B cell (primary cell): ENCODE data around the gene SLC24A3. TPM values are rescaled to one million over a fixed set of nuclear protein-coding genes. Genes with fewer than 3 reads are reported as not detected.

Experiments used
- ATAC-seq: fragments of 200-7000 bp; cut with Tn5 transposase; one replicate; pipeline ENCODE4 v1.10.0; 2021; ENCODE audit warnings: low read depth, mild to moderate bottlenecking, moderate number of reproducible peaks, moderate library complexity
- CTCF ChIA-PET: fragments of 350-600 bp; sonication (Branson Sonifier 250); formaldehyde crosslinking; loops from one replicate; lab custom pipeline; 2021; ENCODE audit warnings: antibody characterized with exemption, inconsistent platforms; lab: Charles Lee
- POLR2A ChIA-PET: fragments of 350-600 bp; sonication (Branson Sonifier 250); formaldehyde crosslinking; loops from one replicate; lab custom pipeline; 2021; ENCODE audit warnings: antibody characterized with exemption; lab: Charles Lee
- DNase-seq: peaks from one replicate; pipeline ENCODE4 v3.0.0; 2013
- H2AFZ ChIP-seq: 2 replicates; pipeline ENCODE4 v1.6.1; 2012; ENCODE audit warnings: mild to moderate bottlenecking, low read depth, low read length; ENCODE audit not compliant: insufficient read depth, poor library complexity, severe bottlenecking
- H3K27ac ChIP-seq, 2 donors: 1 replicate in 1 of 2; 2 replicates in 1 of 2; pipeline ENCODE4 v1.5.1; 2012 to 2013; ENCODE audit warnings: low read length in 2 of 2, mild to moderate bottlenecking in 2 of 2, moderate library complexity in 1 of 2
- H3K27me3 ChIP-seq, 4 experiments: fragments of 200-600 bp in 1 of 4; sonication (generic) in 1 of 4; replicated peaks in 1 of 4; 1 replicate in 2 of 4; 2 replicates in 2 of 4; pipeline versions ENCODE4 v1.6.1 to v1.7.0; 2013 to 2016; ENCODE audit warnings: low read length in 3 of 4, mild to moderate bottlenecking in 2 of 4, mixed read lengths in 1 of 4, moderate library complexity in 1 of 4; ENCODE audit not compliant: insufficient read depth in 4 of 4, control insufficient read depth in 3 of 4; ENCODE audit errors: control extremely low read depth in 1 of 4
- H3K36me3 ChIP-seq, 2 experiments: replicated peaks in 1 of 2; 1 replicate in 1 of 2; 2 replicates in 1 of 2; pipeline versions ENCODE4 v1.6.1 to v1.7.1; 2013; ENCODE audit warnings: low read length in 1 of 2; ENCODE audit not compliant: insufficient read depth in 2 of 2, control insufficient read depth in 1 of 2; ENCODE audit errors: control extremely low read depth in 1 of 2, extremely low read depth in 1 of 2
- H3K4me1 ChIP-seq, 2 donors: fragments of 200-600 bp in 1 of 2; sonication (generic) in 1 of 2; 1 replicate in 1 of 2; 2 replicates in 1 of 2; pipeline versions ENCODE4 v1.5.1 to v1.6.1; 2013 to 2017; ENCODE audit warnings: low read length in 2 of 2; ENCODE audit not compliant: control insufficient read depth in 2 of 2, insufficient read depth in 2 of 2
- H3K4me2 ChIP-seq: replicated peaks from 2 replicates; pipeline ENCODE3; 2012; ENCODE audit warnings: mild to moderate bottlenecking, low read depth, low read length; ENCODE audit not compliant: poor library complexity, severe bottlenecking
- H3K4me3 ChIP-seq, 5 experiments: fragments of 200-600 bp in 1 of 5; sonication (generic) in 1 of 5; 1 replicate in 3 of 5; 2 replicates in 2 of 5; pipeline versions ENCODE4 v1.5.1 to v1.7.0; 2011 to 2016; ENCODE audit warnings: low read length in 4 of 5, mild to moderate bottlenecking in 4 of 5, low read depth in 2 of 5, control low read depth in 1 of 5, moderate library complexity in 1 of 5; ENCODE audit not compliant: insufficient read depth in 1 of 5; ENCODE audit errors: control extremely low read depth in 1 of 5, extremely low read depth in 1 of 5
- H3K79me2 ChIP-seq: fragments of 200-600 bp; sonication (generic); one replicate; pipeline ENCODE4 v1.6.0; 2016; ENCODE audit warnings: low read length; ENCODE audit not compliant: control insufficient read depth, insufficient read depth
- H3K9ac ChIP-seq: fragments of 200-600 bp; sonication (generic); 2 replicates; pipeline ENCODE4 v1.6.1; 2017; ENCODE audit warnings: mild to moderate bottlenecking, low read length, moderate library complexity
- H3K9me3 ChIP-seq, 3 donors: one replicate each; pipeline versions ENCODE4 v1.6.1 to v1.7.1; 2013; ENCODE audit warnings: low read length in 2 of 3; ENCODE audit not compliant: control insufficient read depth in 2 of 3, insufficient read depth in 1 of 3; ENCODE audit errors: control extremely low read depth in 1 of 3
- H4K20me1 ChIP-seq: 2 replicates; pipeline ENCODE4 v1.6.0; 2012; ENCODE audit warnings: mild to moderate bottlenecking, low read length; ENCODE audit not compliant: insufficient read depth, control insufficient read depth, poor library complexity, severe bottlenecking
- H3K27ac Mint-ChIP-seq: one replicate; pipeline ENCODE4 v1.8.0; 2021; ENCODE audit warnings: mixed read lengths
- H3K27me3 Mint-ChIP-seq: one replicate; pipeline ENCODE4 v1.8.0; 2021; ENCODE audit warnings: mixed read lengths
- H3K4me1 Mint-ChIP-seq: one replicate; pipeline ENCODE4 v1.8.0; 2021; ENCODE audit warnings: mixed read lengths
- H3K4me3 Mint-ChIP-seq: one replicate; pipeline ENCODE4 v1.8.0; 2021; ENCODE audit warnings: mixed read lengths
- H3K9me3 Mint-ChIP-seq: one replicate; pipeline ENCODE4 v1.8.0; 2022; ENCODE audit warnings: mixed read lengths; ENCODE audit not compliant: insufficient read depth
- EZH2 ChIP-seq: IDR thresholded peaks from 2 replicates; pipeline ENCODE4 v1.6.1; 2012; ENCODE audit warnings: borderline replicate concordance, low read depth, mild to moderate bottlenecking, moderate library complexity, low read length; ENCODE audit not compliant: insufficient read depth, poor library complexity, severe bottlenecking
- WGBS: methylation state at CpG from one replicate; pipeline ENCODE4 v1.1.5; 2013; ENCODE audit warnings: missing lambda C conversion rate; ENCODE audit not compliant: insufficient coverage; 5-methylcytosine and 5-hydroxymethylcytosine counted together
- intact Hi-C: fragments of 100-400 bp; cut with micrococcal nuclease; formaldehyde crosslinking; loops from one replicate; pipeline ENCODE4 v1.10.0; 2022
- polyA plus RNA-seq: library from polyadenylated mRNA; depleted of rRNA; stranded (reverse); fragments of >200 nt; gene quantifications from 2 replicates; pipeline ENCODE4 v1.2.3, GENCODE V29; 2012
- total RNA-seq, 2 donors: library from RNA; stranded (reverse); fragments of 120-200 nt in 1 of 2; gene quantifications; 1 replicate in 1 of 2; 2 replicates in 1 of 2; pipeline versions ENCODE4 v1.2.3 to v1.2.4, GENCODE V29; 2013 to 2022
- TF ChIP-seq, protein P1 (sequence below): fragments of 200-600 bp; IDR thresholded peaks from one replicate; pipeline ENCODE4 v1.8.0; 2022; ENCODE audit warnings: antibody characterized with exemption, mild to moderate bottlenecking

The SLC24A3 gene
- total and polyA plus RNA-seq, 2 donors (not counting 1 experiment from before 2014, with no cell fraction given): not detected

DNA sequence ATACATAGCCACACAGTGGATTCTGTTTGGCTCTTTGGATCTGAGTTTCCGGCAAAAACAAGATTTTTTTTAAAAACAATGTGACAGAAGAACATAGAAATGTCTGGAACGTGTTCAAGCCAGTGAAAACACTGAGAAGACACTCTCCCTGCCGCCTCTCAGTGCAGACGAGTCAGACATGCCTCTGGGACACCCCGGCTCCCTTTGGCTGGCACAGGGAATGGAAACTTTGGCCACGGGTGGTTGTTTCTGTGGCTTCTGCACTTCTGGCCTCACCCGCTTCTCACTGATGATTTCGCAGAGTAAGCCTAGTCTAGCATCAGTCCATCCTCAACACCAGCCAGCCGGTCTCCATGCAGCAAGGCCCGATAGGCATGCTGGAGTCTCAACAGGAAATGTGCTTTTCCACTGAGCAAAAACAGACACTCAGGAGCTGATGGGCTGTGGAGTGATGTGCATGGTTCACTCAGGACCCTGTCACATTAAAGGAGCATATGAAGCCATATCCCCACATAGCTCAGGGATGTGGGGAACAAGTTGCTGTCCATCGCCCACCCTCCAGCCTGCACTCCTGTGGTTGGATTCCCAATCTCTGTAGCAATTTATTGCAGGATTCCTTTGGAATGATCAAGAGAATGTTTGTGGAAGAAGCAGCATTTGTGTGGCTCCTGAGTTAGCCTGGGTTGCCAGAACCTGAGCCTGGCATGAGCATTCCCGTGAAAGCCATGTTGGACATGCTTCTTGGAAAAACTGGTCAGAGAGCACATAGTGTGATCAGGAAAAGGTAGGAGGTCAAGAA is 283.7 kb downstream of the SLC24A3 start:
- Mint-ChIP-seq H3K9me3 (no peaks in the 10 kb centered on the region), H3K4me3 (no peak overlapping the region), H3K4me1 (no peaks in the 10 kb centered on the region), H3K27ac (no peak overlapping the region), H3K27me3 (no peaks in the 10 kb centered on the region)
- ATAC-seq (no peak), DNase-seq (no peak)
- Histone ChIP-seq H3K27ac (no peak overlapping the region), H2AFZ (no peak overlapping the region), H3K4me2 (no peak overlapping the region), H3K79me2 (no peaks in the 10 kb centered on the region), H3K4me1 (no peaks in the 10 kb centered on the region), H3K9me3 (peaks cover 0 to 3% (median 0%) of the 10 kb centered on the region in 3 donors), H3K36me3 (no peaks in the 10 kb centered on the region), H4K20me1 (no peaks in the 10 kb centered on the region), H3K27me3 (peaks cover 0 to 4% (median 0%) of the 10 kb centered on the region in 4 experiments), H3K4me3 (no peak overlapping the region), H3K9ac (no peak overlapping the region)
- 88% methylated on average over 7 of the region's 12 CpGs for WGBS
- POLR2A ChIA-PET: no interaction called here
- intact Hi-C loops: no loop called here
- TF ChIP-seq EZH2: no peak
- TF ChIP-seq, protein P1, sequence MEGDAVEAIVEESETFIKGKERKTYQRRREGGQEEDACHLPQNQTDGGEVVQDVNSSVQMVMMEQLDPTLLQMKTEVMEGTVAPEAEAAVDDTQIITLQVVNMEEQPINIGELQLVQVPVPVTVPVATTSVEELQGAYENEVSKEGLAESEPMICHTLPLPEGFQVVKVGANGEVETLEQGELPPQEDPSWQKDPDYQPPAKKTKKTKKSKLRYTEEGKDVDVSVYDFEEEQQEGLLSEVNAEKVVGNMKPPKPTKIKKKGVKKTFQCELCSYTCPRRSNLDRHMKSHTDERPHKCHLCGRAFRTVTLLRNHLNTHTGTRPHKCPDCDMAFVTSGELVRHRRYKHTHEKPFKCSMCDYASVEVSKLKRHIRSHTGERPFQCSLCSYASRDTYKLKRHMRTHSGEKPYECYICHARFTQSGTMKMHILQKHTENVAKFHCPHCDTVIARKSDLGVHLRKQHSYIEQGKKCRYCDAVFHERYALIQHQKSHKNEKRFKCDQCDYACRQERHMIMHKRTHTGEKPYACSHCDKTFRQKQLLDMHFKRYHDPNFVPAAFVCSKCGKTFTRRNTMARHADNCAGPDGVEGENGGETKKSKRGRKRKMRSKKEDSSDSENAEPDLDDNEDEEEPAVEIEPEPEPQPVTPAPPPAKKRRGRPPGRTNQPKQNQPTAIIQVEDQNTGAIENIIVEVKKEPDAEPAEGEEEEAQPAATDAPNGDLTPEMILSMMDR: no peak
- CTCF ChIA-PET: no interaction called here

DNA sequence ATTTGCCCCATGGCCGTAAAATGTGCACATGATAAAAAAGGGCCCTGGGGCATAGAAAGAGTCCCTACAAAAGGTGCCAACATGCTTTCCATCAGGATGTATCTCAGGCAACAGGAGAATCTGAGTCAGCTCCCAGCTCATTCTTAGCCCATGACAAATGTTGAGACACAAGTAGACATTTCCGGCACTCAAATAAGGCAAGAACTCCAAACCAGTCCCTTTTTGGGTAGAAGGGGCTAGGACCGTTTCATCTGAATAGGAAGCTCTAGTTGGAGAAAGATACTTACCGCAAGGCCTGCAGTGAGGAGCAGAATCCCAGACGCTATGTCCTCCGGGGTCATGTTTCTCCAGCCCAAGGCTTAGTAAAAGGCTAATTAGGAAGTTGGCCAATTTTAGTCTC is 284.6 kb downstream of the SLC24A3 start:
- no peaks in the 10 kb centered on the region for H3K27me3 Mint-ChIP-seq
- 92% methylated on average over 5 of the region's 6 CpGs for WGBS

More for the DNA sequence above, 284.6 kb downstream of the SLC24A3 start:
- H3K9me3 ChIP-seq: no peaks in the 10 kb centered on the region
- Mint-ChIP-seq H3K4me3 (no peak overlapping the region), H3K9me3 (no peaks in the 10 kb centered on the region), H3K4me1 (no peaks in the 10 kb centered on the region), H3K27ac (no peak overlapping the region)
- H2AFZ ChIP-seq: no peak overlapping the region
- POLR2A ChIA-PET: no interaction called here
- no peak overlapping the region for H3K27ac ChIP-seq
- H3K4me3 ChIP-seq: no peak overlapping the region
- CTCF ChIA-PET: no interaction called here
- no peaks in the 10 kb centered on the region for H3K79me2 ChIP-seq
- H3K4me1 ChIP-seq: no peaks in the 10 kb centered on the region
- no peaks in the 10 kb centered on the region for H3K36me3 ChIP-seq
- no peak overlapping the region for H3K4me2 ChIP-seq
- intact Hi-C loops: no loop called here
- no peaks in the 10 kb centered on the region for H4K20me1 ChIP-seq
- peaks cover 0 to 4% (median 0%) of the 10 kb centered on the region in 4 experiments for H3K27me3 ChIP-seq
- H3K9ac ChIP-seq: no peak overlapping the region
- ATAC-seq: no peak
- no peak for DNase-seq
- TF ChIP-seq, protein P1: no peak
- TF ChIP-seq EZH2: no peak
